Measurements from ENCODE around the gene FOXO6.

- no peak for TF ChIP-seq TCF7 (CRISPR knock-in tag; IDR thresholded peaks at IDR 0.05; ENCODE audit: low read depth)
- TF ChIP-seq E2F4 (CRISPR knock-in tag; IDR thresholded peaks at IDR 0.05; ENCODE audit: borderline replicate concordance, low read depth) = no peak
- TF ChIP-seq CTCF (IDR thresholded peaks at IDR 0.05) = no peak
- no peak for TF ChIP-seq ATF2 (CRISPR knock-in tag; IDR thresholded peaks at IDR 0.05; ENCODE audit: borderline replicate concordance, low read depth)
- TF ChIP-seq MAX (CRISPR knock-in tag; IDR thresholded peaks at IDR 0.05) = no peak
- no peak for TF ChIP-seq JUN (CRISPR knock-in tag; IDR thresholded peaks at IDR 0.05)
- no peak for TF ChIP-seq ZNF121 (CRISPR knock-in tag; IDR thresholded peaks at IDR 0.05)
- TF ChIP-seq CBFB (CRISPR knock-in tag; IDR thresholded peaks at IDR 0.05; ENCODE audit: low read depth) = no peak
- TF ChIP-seq E2F5 (CRISPR knock-in tag; IDR thresholded peaks at IDR 0.05) = no peak
- no peak for TF ChIP-seq E2F1 (CRISPR knock-in tag; IDR thresholded peaks at IDR 0.05)
- TF ChIP-seq USF1 (CRISPR knock-in tag; IDR thresholded peaks at IDR 0.05) = no peak
- no peak for TF ChIP-seq ZSCAN18 (CRISPR knock-in tag; IDR thresholded peaks at IDR 0.05)
Observed at GRCh38 chr1:41362749-41363590, 1.7 kb downstream of the FOXO6 start.
